ENCODE measurements around the gene EHMT1. TPM values are rescaled to one million over a fixed set of nuclear protein-coding genes. Genes with fewer than 3 reads are reported as not detected.
A peak's percentile ranks its signal among the peaks of the same experiment; 100 is the strongest.

Gene EHMT1
- total and polyA plus RNA-seq, 8 donors = 29.9 to 51.1 (median 32.6) TPM

DNA sequence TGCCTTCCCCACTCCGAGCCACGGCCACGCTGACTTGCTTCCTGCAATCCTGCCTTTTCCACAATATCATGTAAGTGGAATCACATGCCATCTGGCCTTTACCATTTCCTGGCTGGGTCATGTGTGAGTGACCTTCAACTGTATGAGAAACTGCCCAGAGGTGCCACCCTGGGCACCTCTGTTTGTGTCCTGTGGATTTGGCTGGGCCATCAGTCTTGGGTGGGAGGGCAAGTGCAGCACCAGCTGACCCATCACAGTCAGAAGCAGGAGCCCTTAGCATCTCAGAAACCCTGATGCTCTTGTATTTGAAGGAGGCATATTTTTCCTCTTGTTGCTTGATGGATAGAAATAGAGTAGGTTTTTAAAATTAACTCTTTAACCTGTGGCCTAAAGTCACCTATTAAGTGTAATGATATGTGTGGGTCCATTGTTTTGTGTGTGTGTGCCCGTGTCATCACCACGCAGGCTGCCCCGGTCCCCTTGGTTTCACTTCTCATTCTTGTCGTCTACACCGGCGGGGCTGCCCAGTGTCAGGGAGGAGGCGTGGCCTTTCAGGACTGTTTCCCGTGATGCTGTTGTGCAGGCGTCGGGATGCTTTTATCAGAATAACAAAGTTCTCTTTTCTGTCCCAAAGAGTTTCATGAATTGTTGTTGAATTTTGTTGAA, 206.7 kb downstream of the EHMT1 start:
- TF ChIP-seq, protein P1, sequence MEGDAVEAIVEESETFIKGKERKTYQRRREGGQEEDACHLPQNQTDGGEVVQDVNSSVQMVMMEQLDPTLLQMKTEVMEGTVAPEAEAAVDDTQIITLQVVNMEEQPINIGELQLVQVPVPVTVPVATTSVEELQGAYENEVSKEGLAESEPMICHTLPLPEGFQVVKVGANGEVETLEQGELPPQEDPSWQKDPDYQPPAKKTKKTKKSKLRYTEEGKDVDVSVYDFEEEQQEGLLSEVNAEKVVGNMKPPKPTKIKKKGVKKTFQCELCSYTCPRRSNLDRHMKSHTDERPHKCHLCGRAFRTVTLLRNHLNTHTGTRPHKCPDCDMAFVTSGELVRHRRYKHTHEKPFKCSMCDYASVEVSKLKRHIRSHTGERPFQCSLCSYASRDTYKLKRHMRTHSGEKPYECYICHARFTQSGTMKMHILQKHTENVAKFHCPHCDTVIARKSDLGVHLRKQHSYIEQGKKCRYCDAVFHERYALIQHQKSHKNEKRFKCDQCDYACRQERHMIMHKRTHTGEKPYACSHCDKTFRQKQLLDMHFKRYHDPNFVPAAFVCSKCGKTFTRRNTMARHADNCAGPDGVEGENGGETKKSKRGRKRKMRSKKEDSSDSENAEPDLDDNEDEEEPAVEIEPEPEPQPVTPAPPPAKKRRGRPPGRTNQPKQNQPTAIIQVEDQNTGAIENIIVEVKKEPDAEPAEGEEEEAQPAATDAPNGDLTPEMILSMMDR (IDR thresholded peaks at IDR 0.05) = no peak
- Histone ChIP-seq H3K4me3 (no peak overlapping the region), H3K9me3 (no peaks in the 10 kb centered on the region), H3K27ac (no peak overlapping the region), H3K27me3 (no peaks in the 10 kb centered on the region), H3K4me1 (no peaks in the 10 kb centered on the region), H3K36me3 (peaks cover 0 to 19% (median 2%) of the 10 kb centered on the region in 3 donors)
- FAIRE-seq (no peak), ATAC-seq (no peak), DNase-seq (no peak)
- WGBS, 2 donors = 95 to 99% methylated on average over 13 of the region's 13 CpGs
- intact Hi-C loops (cut with DNase I) = no loop called here

GRCh38 chr9:137827908-137828526, 209.2 kb downstream of the EHMT1 start:
- Histone ChIP-seq H3K27ac (no peak overlapping the region), H3K27me3 (no peaks in the 10 kb centered on the region), H3K36me3 (peaks cover 0 to 9% (median 0%) of the 10 kb centered on the region in 3 donors), H3K9me3 (no peaks in the 10 kb centered on the region), H3K4me3 (no peak overlapping the region), H3K4me1 (no peaks in the 10 kb centered on the region)
- intact Hi-C loops (cut with DNase I) = no loop called here
- DNase-seq (no peak), ATAC-seq (no peak), FAIRE-seq (no peak)
- TF ChIP-seq, protein P1 (IDR thresholded peaks at IDR 0.05) = no peak
- 97 to 98% methylated on average over 20 of the region's 20 CpGs for WGBS, 2 donors

DNA sequence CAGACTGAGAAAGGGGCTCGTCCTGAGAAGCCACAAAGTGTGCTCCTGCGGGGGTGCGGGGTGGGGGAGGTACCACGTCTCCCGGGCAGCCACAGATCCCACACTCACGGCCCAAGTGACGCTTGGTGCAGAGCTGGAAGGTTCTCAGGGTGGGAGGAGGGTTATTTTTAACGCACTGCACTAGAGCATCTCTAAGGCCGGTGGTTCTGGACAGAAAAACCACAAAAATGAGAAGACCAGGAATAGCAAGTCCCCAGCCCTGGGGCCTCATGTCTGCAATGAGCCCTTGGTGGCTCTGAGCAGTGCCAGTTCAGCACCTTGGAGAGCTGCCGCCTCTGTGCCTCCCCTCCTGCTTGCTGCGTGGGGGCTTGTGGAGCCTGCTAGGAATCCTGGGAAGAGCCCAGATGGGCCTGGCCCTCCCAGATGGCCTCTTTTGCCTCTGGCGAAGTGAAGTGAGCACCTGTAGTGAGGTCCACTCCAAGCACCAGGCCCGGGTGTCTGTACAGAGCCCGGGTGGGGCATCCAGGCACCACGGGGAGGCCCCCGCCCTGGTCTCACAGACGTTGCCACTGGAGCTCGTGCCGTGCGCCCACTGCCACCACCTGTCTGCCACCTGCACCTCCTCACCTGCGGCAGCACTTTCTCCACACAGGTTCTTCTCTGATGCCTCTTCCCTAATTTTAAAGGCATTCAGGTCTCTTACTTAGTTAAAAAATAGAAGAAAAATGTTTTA, 209.9 kb downstream of the EHMT1 start:
- intact Hi-C loops (cut with DNase I) = no loop called here
- Histone ChIP-seq H3K4me1 (no peaks in the 10 kb centered on the region), H3K36me3 (peaks cover 0 to 12% (median 0%) of the 10 kb centered on the region in 3 donors), H3K9me3 (no peaks in the 10 kb centered on the region), H3K27ac (no peak overlapping the region), H3K27me3 (no peaks in the 10 kb centered on the region), H3K4me3 (no peak overlapping the region)
- ATAC-seq (peak in 1 of 4 donors; percentile 57), DNase-seq (no peak), FAIRE-seq (no peak)
- WGBS, 2 donors = 86 to 89% methylated on average over 21 of the region's 21 CpGs
- TF ChIP-seq, protein P1 (IDR thresholded peaks at IDR 0.05) = no peak

GRCh38 chr9:137829260-137829996, 210.6 kb downstream of the EHMT1 start:
- Histone ChIP-seq H3K27me3 (no peaks in the 10 kb centered on the region), H3K4me1 (no peaks in the 10 kb centered on the region), H3K27ac (no peak overlapping the region), H3K9me3 (no peaks in the 10 kb centered on the region), H3K4me3 (no peak overlapping the region), H3K36me3 (peaks cover 0 to 12% (median 0%) of the 10 kb centered on the region in 3 donors)
- 93% methylated on average over 14 of the region's 14 CpGs for WGBS, 2 donors
- TF ChIP-seq, protein P1 (IDR thresholded peaks at IDR 0.05) = no peak
- FAIRE-seq (no peak), ATAC-seq (no peak), DNase-seq (no peak)
- intact Hi-C loops (cut with DNase I) = no loop called here
